ENCODE measurements around the gene TULP1. TPM values are rescaled to one million over a fixed set of nuclear protein-coding genes. Genes with fewer than 3 reads are reported as not detected.

TULP1 gene
- total RNA-seq, 2 experiments from 2014 or later, result not detected

GRCh38 chr6:35511562-35511941 is 1.1 kb downstream of the TULP1 start:
- H3K27me3 Mint-ChIP-seq, result peaks cover 15% of the 10 kb centered on the region
- no peaks in the 10 kb centered on the region for H3K9me3 Mint-ChIP-seq
- DNase-seq, result no peak
- H3K36me3 Mint-ChIP-seq, result no peaks in the 10 kb centered on the region
- H3K4me1 Mint-ChIP-seq, result peaks cover 5% of the 10 kb centered on the region
- H3K27ac Mint-ChIP-seq, result no peak overlapping the region
- no peak overlapping the region for H3K4me3 Mint-ChIP-seq

GRCh38 chr6:35510916-35511561 is 1.7 kb downstream of the TULP1 start:
- no peaks in the 10 kb centered on the region for H3K36me3 Mint-ChIP-seq
- no peaks in the 10 kb centered on the region for H3K9me3 Mint-ChIP-seq
- H3K27ac Mint-ChIP-seq, result no peak overlapping the region
- H3K4me1 Mint-ChIP-seq, result peaks cover 5% of the 10 kb centered on the region
- peaks cover 15% of the 10 kb centered on the region for H3K27me3 Mint-ChIP-seq
- H3K4me3 Mint-ChIP-seq, result no peak overlapping the region
- no peak for DNase-seq

- H3K27ac Mint-ChIP-seq, result no peak overlapping the region
- H3K27me3 Mint-ChIP-seq, result peaks cover 22% of the 10 kb centered on the region
- DNase-seq, result no peak
- no peak overlapping the region for H3K4me3 Mint-ChIP-seq
- no peaks in the 10 kb centered on the region for H3K9me3 Mint-ChIP-seq
- peaks cover 5% of the 10 kb centered on the region for H3K4me1 Mint-ChIP-seq
- no peaks in the 10 kb centered on the region for H3K36me3 Mint-ChIP-seq
Measured at GRCh38 chr6:35508542-35508941, 4.2 kb downstream of the TULP1 start.

- peaks cover 5% of the 10 kb centered on the region for H3K4me1 Mint-ChIP-seq
- H3K27ac Mint-ChIP-seq, result no peak overlapping the region
- H3K9me3 Mint-ChIP-seq, result no peaks in the 10 kb centered on the region
- H3K4me3 Mint-ChIP-seq, result no peak overlapping the region
- H3K27me3 Mint-ChIP-seq, result peaks cover 27% of the 10 kb centered on the region
- no peak for DNase-seq
- H3K36me3 Mint-ChIP-seq, result no peaks in the 10 kb centered on the region
Measured at GRCh38 chr6:35508027-35508426, 4.7 kb downstream of the TULP1 start.

GRCh38 chr6:35507221-35507620 is 5.5 kb downstream of the TULP1 start:
- no peaks in the 10 kb centered on the region for H3K36me3 Mint-ChIP-seq

GRCh38 chr6:35506536-35506935 is 6.2 kb downstream of the TULP1 start:
- peaks cover 37% of the 10 kb centered on the region for H3K27me3 Mint-ChIP-seq
- H3K4me1 Mint-ChIP-seq, result peaks cover 5% of the 10 kb centered on the region
- DNase-seq, result no peak
- H3K9me3 Mint-ChIP-seq, result no peaks in the 10 kb centered on the region
- no peaks in the 10 kb centered on the region for H3K36me3 Mint-ChIP-seq
- no peak overlapping the region for H3K4me3 Mint-ChIP-seq
- H3K27ac Mint-ChIP-seq, result no peak overlapping the region

More at GRCh38 chr6:35507221-35507620, 5.5 kb downstream of the TULP1 start:
- no peak for DNase-seq
- H3K4me1 Mint-ChIP-seq, result peaks cover 5% of the 10 kb centered on the region
- H3K9me3 Mint-ChIP-seq, result no peaks in the 10 kb centered on the region
- H3K27me3 Mint-ChIP-seq, result peaks cover 34% of the 10 kb centered on the region
- H3K4me3 Mint-ChIP-seq, result no peak overlapping the region
- no peak overlapping the region for H3K27ac Mint-ChIP-seq

GRCh38 chr6:35505999-35506412 is 6.7 kb downstream of the TULP1 start:
- Mint-ChIP-seq H3K4me3 (no peak overlapping the region), H3K27me3 (peaks cover 32% of the 10 kb centered on the region), H3K9me3 (no peaks in the 10 kb centered on the region), H3K36me3 (no peaks in the 10 kb centered on the region), H3K27ac (no peak overlapping the region), H3K4me1 (peaks cover 3% of the 10 kb centered on the region)
- DNase-seq, result no peak

- Mint-ChIP-seq H3K4me3 (no peak overlapping the region), H3K9me3 (no peaks in the 10 kb centered on the region), H3K27me3 (peaks cover 26% of the 10 kb centered on the region), H3K27ac (no peak overlapping the region), H3K36me3 (peaks cover 2% of the 10 kb centered on the region), H3K4me1 (peaks cover 3% of the 10 kb centered on the region)
- DNase-seq, result no peak
Measured at GRCh38 chr6:35503534-35503933, 9.2 kb downstream of the TULP1 start.

- peaks cover 29% of the 10 kb centered on the region for H3K27me3 Mint-ChIP-seq
- DNase-seq, result no peak
- no peaks in the 10 kb centered on the region for H3K9me3 Mint-ChIP-seq
- H3K4me3 Mint-ChIP-seq, result no peak overlapping the region
- peaks cover 3% of the 10 kb centered on the region for H3K36me3 Mint-ChIP-seq
- H3K27ac Mint-ChIP-seq, result no peak overlapping the region
- peaks cover 4% of the 10 kb centered on the region for H3K4me1 Mint-ChIP-seq
Measured at GRCh38 chr6:35501784-35502183, 10.9 kb downstream of the TULP1 start.

- Mint-ChIP-seq H3K9me3 (no peaks in the 10 kb centered on the region), H3K27me3 (peaks cover 29% of the 10 kb centered on the region), H3K36me3 (peaks cover 3% of the 10 kb centered on the region), H3K4me3 (no peak overlapping the region), H3K4me1 (peaks cover 4% of the 10 kb centered on the region), H3K27ac (no peak overlapping the region)
- no peak for DNase-seq
Measured at GRCh38 chr6:35500782-35501181, 11.9 kb downstream of the TULP1 start.

GRCh38 chr6:35499372-35499771 is 13.3 kb downstream of the TULP1 start:
- H3K4me3 Mint-ChIP-seq, result no peak overlapping the region
- no peaks in the 10 kb centered on the region for H3K9me3 Mint-ChIP-seq
- no peak overlapping the region for H3K27ac Mint-ChIP-seq
- H3K4me1 Mint-ChIP-seq, result peaks cover 4% of the 10 kb centered on the region
- no peak for DNase-seq
- peaks cover 25% of the 10 kb centered on the region for H3K27me3 Mint-ChIP-seq
- peaks cover 3% of the 10 kb centered on the region for H3K36me3 Mint-ChIP-seq

GRCh38 chr6:35498422-35499067 is 14.2 kb downstream of the TULP1 start:
- H3K27me3 Mint-ChIP-seq, result peaks cover 22% of the 10 kb centered on the region
- H3K36me3 Mint-ChIP-seq, result peaks cover 3% of the 10 kb centered on the region
- H3K27ac Mint-ChIP-seq, result peak overlapping the region; percentile 80
- no peaks in the 10 kb centered on the region for H3K9me3 Mint-ChIP-seq
- DNase-seq, result no peak
- peaks cover 8% of the 10 kb centered on the region for H3K4me1 Mint-ChIP-seq
- H3K4me3 Mint-ChIP-seq, result peak overlapping the region; percentile 78

GRCh38 chr6:35497571-35498421 is 14.9 kb downstream of the TULP1 start:
- no peaks in the 10 kb centered on the region for H3K9me3 Mint-ChIP-seq
- H3K27me3 Mint-ChIP-seq, result peaks cover 14% of the 10 kb centered on the region
- peaks cover 3% of the 10 kb centered on the region for H3K36me3 Mint-ChIP-seq
- peak overlapping the region; percentile 78 for H3K4me3 Mint-ChIP-seq
- peaks cover 8% of the 10 kb centered on the region for H3K4me1 Mint-ChIP-seq
- peak overlapping the region; percentile 80 for H3K27ac Mint-ChIP-seq
- DNase-seq, result peak; percentile 50

GRCh38 chr6:35496841-35497570 is 15.7 kb downstream of the TULP1 start, which contains the start of gene TEAD3:
TSS of gene TEAD3 (minus strand) at chr6:35497079.
- peak; percentile 68 for DNase-seq
- Mint-ChIP-seq H3K27me3 (peaks cover 10% of the 10 kb centered on the region), H3K4me3 (peak within 1 kb of the TSS; percentile 78), H3K4me1 (peaks cover 8% of the 10 kb centered on the region), H3K36me3 (peaks cover 3% of the 10 kb centered on the region), H3K27ac (peak within 1 kb of the TSS; percentile 80), H3K9me3 (no peaks in the 10 kb centered on the region)

Measured in activated naive CD8-positive, alpha-beta T cell treated with anti-CD3 and anti-CD28 coated beads for 36 hours (primary cell).